ENCODE measurements around the gene MRPL36.
"Not testable (repeated sequence)": the region's sequence is repeated elsewhere in the genome, so short reads cannot be mapped to it uniquely, and the experiment has no call there.

MRPL36 gene

DNA sequence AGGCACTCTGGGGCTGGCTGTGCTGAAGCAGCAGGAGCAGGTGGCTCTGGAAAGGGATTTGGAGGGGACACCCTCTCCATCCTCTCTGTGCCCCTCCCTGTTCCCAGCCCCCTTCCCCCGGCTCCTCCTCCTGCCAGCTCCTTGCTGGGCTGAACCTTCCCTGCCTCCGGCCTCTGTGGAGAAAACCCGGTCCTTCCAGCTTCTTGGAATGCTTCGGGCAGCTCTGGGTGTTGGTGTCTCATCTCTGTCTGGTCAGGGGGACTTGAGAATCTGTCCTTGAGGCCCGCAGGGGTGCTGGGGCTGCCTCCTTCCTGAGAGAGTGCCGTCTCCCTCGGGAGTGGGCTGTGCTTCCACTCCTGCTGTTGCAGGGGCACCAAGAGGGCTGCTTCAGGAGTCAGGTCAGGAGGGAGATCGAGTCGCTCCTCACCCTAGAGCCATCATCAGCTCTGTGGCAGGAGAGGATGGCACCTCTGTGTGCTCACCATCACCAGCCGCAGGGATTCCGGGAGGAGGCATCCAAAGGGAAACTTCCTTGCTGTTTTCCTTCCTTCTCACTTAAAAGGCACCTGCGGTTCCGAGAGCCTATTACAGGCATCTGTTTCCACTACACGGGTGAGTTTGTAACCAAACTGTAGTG lies 32.2 kb upstream of the MRPL36 start:
- DNase-seq, result no peak

DNA sequence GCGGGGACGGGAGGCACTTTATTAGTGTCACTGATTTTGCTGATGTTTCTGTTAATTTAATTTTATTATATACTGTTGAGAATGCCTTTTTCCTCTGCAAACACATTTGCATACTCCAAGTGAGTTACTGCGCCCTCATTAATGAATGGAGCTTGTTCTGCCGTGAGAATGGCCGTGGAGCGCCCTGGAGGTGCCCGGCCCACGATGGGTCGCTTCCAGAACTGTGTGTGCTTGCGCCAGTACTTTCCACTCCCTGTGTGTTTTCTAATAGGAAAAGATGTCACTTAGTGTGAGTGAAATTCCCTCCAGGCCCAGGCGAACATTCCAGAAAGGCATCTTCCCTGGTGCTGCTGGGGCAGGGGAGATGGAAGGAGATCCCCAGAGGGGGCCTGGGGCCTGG lies 31.6 kb upstream of the MRPL36 start:
- no peak for DNase-seq

- DNase-seq, result no peak
These were observed 31.1 kb upstream of the MRPL36 start for GRCh38 chr5:1830571-1831228.

DNA sequence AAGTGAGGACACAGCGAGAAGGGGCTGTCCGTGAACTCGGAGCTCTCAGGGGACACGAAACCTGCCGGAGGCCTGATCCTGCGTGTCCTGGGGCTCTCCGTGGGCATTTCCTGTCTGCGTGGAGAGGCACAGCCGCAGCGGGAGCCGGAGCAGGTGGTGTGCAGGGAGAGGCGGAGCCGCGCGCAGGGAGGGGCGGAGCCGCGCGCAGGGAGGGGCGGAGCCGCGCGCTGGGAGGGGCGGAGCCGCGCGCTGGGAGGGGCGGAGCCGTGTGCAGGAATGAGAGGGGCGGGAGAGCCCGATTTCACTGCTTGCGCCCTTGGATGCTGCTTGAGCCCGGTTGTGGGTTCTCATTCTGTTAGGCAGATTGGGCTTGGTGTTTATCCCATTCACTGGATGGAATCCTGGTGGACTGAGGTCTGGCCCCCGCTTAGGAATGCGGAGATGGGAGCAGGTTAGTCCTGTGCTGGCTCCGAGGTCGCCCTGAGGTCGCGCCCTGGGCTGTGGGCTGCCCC lies 28.3 kb upstream of the MRPL36 start:
- no peak for DNase-seq

DNA sequence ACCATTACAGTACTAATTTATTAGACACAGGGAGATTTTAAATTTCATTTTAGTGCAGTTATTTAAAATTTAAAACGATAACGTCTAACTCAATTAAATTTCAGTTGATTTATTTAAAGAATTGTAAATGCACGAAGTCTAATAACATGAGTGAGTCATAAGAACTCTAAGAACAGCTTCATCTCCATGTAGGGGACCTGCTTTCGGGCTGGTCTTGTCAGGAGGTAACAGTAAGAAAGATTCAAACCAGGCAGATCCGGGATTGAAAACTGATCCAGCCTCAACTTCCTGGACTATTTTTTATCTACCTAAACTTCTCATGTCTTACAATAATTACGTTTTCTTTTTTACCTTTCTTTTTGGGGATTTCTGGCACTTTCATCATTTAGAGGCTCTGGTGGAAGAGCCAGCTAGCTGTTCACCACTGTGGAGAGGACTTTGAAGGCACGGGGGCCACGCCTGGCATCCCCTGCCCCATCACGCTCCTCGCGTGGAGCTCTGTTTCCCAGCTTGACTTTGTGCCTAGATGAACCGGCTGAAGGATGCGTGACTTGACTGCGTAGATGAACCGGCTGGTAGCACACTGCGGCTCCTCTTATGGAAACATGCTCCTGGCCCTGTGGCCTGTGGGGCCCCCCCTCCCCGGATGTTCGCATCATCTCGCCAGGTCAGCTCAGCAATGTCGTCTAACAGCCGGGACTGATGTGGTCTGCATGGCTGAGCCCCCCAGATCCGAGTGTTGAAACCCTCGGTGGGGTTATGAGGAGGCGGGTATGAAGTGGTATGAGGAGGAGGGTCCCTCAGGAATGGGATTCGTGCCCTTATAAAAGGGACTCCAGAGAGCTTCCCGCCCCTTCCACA lies 27.6 kb upstream of the MRPL36 start:
- DNase-seq, result no peak

DNA sequence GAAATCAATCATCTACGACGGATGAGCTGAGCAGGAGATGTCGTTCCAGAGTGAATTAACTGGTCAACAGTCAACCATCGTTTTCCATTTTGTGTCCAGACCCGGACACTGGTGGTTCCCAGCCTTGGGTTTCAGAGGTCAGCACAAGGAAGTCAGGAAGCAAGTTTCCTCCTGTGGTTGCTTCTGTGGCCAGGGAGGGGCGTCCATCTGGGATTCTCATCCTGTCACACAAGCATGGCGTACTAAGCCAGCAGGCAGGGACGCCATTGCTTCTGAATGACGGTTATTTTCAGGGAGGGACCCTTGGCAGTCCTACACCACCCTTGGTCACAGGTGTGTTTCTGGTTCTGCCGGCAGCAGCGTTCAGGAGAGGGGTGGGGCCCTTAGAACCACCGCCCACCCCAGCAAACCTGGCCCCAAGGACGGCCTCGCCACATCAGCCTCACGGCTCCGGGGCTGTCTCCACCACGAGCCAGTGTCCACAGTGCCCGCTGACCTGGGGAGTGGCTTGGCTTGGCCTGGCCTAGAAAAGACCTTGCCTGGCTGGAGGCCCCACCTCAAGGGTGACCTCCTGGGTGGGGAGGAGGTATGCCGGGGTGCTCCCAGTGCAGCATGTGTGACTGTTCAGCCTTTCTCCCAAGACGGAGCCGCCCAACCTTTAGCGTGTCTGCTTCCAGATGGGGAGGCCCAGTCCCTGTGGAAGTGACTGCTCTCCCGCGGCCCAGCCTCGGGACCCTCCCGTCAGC lies 26.8 kb upstream of the MRPL36 start:
- DNase-seq, result no peak

DNA sequence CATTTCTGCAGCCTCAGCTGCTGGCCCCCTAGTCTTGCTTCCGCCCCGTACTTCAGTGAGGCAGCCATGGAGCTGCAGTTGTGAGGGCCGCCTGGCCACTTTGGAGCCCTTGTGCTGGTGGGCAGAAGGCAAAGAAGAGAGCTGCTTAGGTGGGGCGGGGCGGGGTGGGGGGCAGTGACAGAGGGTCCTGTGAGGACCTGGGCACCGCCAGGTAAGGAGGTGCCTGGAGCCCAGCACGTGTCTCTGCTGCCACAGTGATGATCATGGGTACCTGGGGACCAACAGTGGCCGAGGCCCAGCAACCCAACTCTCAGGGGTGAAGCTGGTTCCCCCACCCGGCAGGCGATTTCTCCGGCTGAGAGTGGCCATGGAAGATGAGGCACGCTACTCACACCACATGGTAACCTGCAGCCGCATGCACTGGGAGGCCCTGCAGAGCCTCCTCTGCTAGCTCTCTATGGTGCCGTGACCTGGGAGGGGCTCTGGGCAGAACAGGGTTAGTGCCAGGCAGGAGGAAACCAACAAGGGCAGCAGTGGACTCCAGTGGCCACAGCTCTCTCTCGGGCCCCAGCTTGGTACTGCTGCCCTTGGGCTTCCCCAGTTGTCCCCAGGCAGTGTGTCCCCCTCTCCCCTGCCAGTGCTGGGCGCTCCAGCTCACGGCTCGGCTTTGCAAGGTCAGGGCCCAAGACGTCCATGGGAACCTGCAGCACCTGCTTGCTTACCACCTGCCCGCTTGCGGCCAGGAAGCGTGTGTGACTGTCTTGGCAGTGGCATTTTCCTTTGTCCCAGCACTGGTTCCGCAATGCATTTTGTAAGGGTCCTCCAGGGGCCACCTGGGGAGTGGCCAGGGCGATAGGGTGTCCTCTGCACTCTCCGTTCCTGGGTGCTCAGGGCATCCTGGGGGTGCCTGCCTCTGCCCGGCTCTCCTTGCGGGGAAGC lies 25.5 kb upstream of the MRPL36 start:
- no peak for DNase-seq

DNA sequence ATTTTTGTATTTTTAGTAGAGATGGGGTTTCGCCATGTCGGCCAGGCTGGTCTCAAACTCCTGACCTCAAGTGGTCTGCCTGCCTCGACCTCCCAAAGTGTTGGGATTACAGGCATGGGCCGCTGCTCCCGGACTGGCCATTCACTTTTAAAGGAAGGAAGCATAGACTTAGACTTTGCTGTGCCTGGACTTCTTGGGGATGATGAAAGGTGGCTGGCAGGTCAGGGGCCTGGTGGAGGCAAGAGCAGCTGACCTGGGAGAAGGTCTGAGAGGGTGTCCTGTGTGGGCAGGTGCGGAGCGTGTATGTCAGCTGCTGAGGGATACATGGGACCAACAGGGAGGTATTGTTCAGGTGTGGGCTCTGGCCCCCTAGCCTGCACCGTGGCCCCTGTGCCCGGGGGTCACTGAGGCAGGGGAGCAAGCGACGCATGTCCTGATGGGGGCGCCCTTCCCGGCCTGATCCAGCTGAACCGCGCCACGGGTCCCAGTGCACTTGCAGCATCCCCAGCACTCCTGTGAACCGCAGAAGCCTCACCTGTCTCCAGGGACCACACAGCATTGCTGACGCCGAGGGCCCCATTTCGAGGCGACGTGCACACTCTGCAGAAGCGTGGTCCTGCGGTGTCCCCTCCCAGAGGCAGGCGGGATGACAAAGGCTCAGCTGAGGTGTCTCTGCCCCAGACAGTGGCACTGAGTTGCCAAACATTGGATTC lies 24.6 kb upstream of the MRPL36 start:
- no peak for DNase-seq

- no peak for DNase-seq
These were observed 23.9 kb upstream of the MRPL36 start for GRCh38 chr5:1823381-1824034.

- no peak for DNase-seq
These were observed 22.2 kb upstream of the MRPL36 start for GRCh38 chr5:1821862-1822261.

- no peak for DNase-seq
These were observed 21.3 kb upstream of the MRPL36 start for GRCh38 chr5:1820926-1821325.

DNA sequence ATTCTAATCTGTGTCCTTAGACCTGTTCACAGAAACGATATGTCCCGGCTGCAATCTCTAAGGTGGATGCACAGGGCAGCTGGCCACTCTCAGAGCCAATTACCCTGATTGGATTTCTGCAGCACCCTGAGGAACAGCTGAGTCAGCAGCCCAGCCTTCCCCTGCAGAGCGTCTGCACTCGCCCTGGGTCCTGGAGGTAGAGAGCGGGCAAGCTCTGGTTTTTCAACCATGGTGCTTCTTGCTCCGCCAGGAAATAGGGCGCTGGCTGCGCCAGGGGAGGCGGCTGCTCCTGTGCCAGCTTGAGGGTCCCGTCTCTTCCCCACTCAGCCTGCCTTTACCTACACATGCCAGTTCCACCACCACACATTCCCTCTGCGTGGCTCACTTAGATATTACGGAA lies 20.7 kb upstream of the MRPL36 start:
- DNase-seq, result no peak

- DNase-seq, result no peak
These were observed 19.8 kb upstream of the MRPL36 start for GRCh38 chr5:1819458-1819857.

DNA sequence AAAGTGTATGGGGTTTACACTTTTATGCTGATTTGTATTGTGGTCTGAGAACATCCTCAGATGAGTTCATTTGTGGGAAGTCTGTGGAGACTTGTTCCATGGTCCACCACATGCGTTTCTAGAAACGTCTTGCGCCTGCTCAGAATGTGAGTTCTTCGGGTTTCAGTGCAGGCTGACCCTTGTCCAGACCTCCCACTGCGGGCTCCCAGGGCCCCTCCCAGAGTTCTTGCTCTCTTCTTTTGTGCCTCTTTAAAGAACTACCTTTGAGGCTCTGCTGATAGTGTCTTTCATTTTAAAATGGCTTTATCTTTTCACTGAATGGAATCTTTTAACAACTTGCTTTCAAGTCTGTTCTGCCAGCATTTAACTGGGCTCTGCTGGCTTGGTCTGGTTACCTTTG lies 19.1 kb upstream of the MRPL36 start:
- no peak for DNase-seq

DNA sequence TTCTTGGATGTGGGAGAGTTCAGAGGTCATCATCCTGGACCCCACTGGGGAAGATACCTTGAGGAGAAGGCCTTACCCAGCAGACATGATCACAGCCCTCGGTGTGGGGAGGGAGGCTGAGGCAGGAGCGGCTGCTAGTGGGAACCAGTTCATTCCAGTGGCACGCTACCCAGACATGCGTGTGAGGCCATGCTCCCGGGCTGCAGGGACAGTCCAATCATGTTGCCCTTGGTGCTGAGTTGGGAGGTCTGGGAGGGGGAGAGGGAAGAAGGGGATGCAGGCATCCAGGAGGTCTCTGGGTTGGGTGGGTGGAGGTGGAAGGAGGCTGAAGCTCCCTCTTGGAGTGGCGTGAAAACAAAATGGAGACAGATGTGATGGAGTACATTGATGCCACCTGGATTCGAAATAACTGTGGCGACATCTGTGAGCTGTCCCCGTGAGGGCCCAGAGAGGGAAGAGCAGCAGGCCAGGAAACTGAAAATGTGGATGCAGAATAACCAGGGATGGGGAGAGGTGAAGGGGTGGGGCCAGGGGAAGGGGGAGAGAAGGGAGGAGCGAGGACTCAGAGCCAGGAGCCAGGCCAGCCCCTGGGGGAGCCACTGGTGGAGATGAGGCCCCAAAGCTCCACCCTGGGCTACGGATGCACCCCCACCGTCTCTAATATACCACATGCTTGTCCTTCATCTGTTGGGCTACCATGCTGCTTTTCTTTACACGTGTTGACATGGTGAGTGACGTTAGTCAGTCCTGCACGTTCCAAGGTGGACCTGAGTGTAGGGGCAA lies 17.8 kb upstream of the MRPL36 start:
- DNase-seq, result no peak

- not testable (repeated sequence) for DNase-seq
These were observed 17.0 kb upstream of the MRPL36 start for GRCh38 chr5:1816495-1817089.

DNA sequence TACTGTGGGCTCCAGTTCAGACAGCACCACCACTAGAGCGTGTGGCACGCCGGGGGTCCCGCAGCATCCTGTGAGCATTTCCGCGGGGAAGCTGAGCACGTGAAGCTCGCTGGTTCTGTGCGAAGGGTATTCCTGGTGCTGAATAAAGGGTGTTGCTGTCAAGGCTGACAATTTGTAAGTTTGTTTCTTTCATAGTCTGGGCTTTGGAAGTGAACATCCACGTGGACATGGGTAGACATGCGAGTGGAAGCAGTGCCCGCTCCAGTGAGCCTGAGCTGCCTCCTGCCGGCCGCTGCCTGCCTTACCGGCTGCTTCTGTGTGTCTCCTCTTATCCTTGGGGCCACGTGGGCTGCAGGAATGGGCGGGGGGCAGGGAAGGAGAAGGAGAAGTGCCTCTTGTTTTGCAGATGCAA lies 16.2 kb upstream of the MRPL36 start:
- no peak for DNase-seq

GRCh38 chr5:1815071-1815786 lies 15.6 kb upstream of the MRPL36 start:
- no peak for DNase-seq
